ENCODE data around the gene SMURF2.

GRCh38 chr17:64648234-64648633 is 13.9 kb downstream of the SMURF2 start:
- TF ChIP-seq CTCF (IDR thresholded peaks at IDR 0.05 in 2 of 3, conservative IDR thresholded peaks at IDR 0.05 in 1 of 3; ENCODE audit: borderline replicate concordance in 1 of 3, insufficient read depth in 1 of 3, low read depth in 2 of 3, low read length in 2 of 3) (no peak), EZH2 (IDR thresholded peaks at IDR 0.05) (no peak), ATF3 (IDR thresholded peaks at IDR 0.05) (no peak), SRF (IDR thresholded peaks at IDR 0.05; ENCODE audit: low read depth) (no peak)

All from HCT116 (cell line).